ENCODE data around the gene TSHZ2.

DNA sequence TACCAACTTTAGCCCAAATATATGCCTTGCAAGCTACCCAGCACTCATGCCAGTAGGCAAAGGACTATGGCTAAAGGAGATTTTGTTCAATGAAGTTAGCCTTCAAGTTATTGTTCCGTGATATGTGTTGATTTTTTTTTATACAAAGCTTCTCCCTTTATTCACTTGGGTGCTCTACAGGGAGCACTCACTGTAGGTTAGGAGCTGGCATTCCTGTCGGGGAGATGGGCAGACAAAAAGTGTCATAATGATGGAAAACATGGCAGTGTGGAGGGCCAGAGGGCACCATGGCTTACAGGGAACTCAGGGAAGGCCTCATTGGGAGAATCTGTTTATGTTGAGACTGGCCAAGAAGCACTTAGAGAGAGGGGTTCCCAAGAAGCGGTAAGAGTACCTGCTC is 292.4 kb downstream of the TSHZ2 start:
- TF ChIP-seq, protein P1, sequence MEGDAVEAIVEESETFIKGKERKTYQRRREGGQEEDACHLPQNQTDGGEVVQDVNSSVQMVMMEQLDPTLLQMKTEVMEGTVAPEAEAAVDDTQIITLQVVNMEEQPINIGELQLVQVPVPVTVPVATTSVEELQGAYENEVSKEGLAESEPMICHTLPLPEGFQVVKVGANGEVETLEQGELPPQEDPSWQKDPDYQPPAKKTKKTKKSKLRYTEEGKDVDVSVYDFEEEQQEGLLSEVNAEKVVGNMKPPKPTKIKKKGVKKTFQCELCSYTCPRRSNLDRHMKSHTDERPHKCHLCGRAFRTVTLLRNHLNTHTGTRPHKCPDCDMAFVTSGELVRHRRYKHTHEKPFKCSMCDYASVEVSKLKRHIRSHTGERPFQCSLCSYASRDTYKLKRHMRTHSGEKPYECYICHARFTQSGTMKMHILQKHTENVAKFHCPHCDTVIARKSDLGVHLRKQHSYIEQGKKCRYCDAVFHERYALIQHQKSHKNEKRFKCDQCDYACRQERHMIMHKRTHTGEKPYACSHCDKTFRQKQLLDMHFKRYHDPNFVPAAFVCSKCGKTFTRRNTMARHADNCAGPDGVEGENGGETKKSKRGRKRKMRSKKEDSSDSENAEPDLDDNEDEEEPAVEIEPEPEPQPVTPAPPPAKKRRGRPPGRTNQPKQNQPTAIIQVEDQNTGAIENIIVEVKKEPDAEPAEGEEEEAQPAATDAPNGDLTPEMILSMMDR (IDR thresholded peaks at IDR 0.05) = no peak
- TF ChIP-seq POLR2A (IDR thresholded peaks at IDR 0.05) (no peak), POLR2AphosphoS5 (IDR thresholded peaks at IDR 0.05) (no peak), EP300 (IDR thresholded peaks at IDR 0.05; ENCODE audit: low read depth) (no peak)
